Measurements from ENCODE around the gene C2CD4C. TPM values are rescaled to one million over a fixed set of nuclear protein-coding genes. Genes with fewer than 3 reads are reported as not detected.

Gene C2CD4C
- total RNA-seq, 1 donor from 2014 or later, result 6.7 TPM

DNA sequence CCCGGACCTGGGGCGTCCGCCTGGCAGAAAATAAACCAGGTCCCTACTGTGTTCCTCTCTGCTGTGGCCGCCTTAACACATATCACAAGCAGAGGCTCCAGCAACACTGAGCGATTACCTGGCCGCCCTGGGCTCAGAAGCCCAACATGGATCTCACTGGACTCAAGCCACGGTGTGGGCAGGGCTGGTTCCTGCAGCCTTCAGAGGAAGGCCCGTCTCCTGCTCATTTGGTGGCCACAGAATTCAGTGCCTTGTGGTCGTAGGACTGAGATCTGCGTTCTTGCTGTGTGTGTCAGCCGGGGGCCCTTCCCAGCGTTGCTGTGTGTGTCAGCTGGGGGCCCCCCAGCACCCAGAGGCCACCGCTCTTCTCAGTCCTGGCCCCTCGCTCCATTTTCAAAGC, 30.2 kb downstream of the C2CD4C start:
- no peaks in the 10 kb centered on the region for H3K36me3 Mint-ChIP-seq (ENCODE audit: low read depth)
- peaks cover 5% of the 10 kb centered on the region for H3K4me1 Mint-ChIP-seq
- peaks cover 2% of the 10 kb centered on the region for H3K27me3 Mint-ChIP-seq (ENCODE audit: low read depth)
- TF ChIP-seq, protein P1, sequence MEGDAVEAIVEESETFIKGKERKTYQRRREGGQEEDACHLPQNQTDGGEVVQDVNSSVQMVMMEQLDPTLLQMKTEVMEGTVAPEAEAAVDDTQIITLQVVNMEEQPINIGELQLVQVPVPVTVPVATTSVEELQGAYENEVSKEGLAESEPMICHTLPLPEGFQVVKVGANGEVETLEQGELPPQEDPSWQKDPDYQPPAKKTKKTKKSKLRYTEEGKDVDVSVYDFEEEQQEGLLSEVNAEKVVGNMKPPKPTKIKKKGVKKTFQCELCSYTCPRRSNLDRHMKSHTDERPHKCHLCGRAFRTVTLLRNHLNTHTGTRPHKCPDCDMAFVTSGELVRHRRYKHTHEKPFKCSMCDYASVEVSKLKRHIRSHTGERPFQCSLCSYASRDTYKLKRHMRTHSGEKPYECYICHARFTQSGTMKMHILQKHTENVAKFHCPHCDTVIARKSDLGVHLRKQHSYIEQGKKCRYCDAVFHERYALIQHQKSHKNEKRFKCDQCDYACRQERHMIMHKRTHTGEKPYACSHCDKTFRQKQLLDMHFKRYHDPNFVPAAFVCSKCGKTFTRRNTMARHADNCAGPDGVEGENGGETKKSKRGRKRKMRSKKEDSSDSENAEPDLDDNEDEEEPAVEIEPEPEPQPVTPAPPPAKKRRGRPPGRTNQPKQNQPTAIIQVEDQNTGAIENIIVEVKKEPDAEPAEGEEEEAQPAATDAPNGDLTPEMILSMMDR (conservative IDR thresholded peaks at IDR 0.05), result no peak
- peaks cover 3% of the 10 kb centered on the region for H3K9me3 Mint-ChIP-seq
- H3K27ac Mint-ChIP-seq (ENCODE audit: unreplicated experiment), result no peak overlapping the region
- H3K4me3 Mint-ChIP-seq, result no peak overlapping the region
- no peak for DNase-seq (ENCODE audit: low read depth, low spot score)

DNA sequence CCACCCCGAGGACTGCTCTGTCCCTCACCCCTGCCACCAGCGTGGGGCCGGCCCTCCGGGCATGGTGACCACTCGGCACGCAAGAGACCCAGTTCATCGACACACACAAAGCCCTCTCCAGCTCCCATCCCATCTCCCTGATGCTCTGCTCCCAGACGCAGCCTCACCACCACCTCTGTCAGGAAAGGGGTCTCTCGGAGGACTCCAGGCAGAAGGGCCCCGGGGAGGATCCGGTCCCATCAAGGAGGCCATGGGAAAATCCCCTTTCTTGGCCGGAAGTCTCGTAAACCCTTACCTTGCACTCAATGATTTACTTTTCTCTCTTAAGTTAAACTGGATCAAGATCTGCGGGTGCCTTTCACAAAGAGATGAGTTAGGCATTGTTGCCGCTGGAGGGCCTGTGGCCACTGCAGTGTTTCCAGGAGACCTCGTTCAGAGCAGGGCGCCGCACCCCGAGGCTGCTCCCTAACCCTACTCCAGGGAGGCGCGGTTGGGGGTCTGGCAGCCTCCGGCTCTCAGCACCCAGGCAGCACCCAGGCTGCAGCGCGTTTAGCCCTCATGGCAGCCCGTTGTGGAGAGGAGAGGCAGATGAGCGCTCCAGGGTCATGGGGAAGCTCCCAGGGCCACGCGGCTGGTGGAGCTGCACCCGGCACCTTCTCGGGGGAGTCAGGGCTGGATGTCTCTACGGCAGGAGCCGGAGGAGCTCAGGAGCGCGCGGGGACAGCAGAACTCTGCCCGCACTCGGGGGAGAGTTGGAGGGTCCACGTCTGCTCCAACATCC, 31.0 kb downstream of the C2CD4C start:
- TF ChIP-seq, protein P1 (conservative IDR thresholded peaks at IDR 0.05), result no peak
- Mint-ChIP-seq H3K27ac (ENCODE audit: unreplicated experiment) (no peak overlapping the region), H3K4me3 (no peak overlapping the region), H3K4me1 (no peaks in the 10 kb centered on the region), H3K9me3 (no peaks in the 10 kb centered on the region), H3K36me3 (ENCODE audit: low read depth) (no peaks in the 10 kb centered on the region), H3K27me3 (ENCODE audit: low read depth) (peaks cover 2% of the 10 kb centered on the region)
- DNase-seq (ENCODE audit: low read depth, low spot score), result no peak

DNA sequence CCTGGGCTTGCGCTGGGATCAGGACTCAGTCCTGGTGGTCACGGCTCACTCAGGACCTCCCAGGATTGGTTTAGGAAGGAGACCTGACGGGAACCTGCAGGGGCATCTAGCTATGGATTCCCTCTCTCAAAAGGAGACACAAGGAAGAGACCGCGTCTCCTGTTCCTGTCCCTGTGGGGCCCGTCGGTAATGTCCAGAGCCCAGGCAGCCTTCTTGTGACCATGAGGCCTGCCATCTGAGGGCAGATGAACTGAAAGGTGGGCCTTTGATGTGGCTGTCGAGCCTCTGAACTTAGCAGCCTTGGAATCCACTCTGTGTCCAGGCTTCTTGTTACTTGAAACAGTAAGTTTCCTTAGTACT, 32.9 kb downstream of the C2CD4C start:
- Mint-ChIP-seq H3K4me3 (no peak overlapping the region), H3K27me3 (ENCODE audit: low read depth) (peaks cover 8% of the 10 kb centered on the region), H3K36me3 (ENCODE audit: low read depth) (no peaks in the 10 kb centered on the region), H3K4me1 (peaks cover 9% of the 10 kb centered on the region), H3K9me3 (no peaks in the 10 kb centered on the region), H3K27ac (ENCODE audit: unreplicated experiment) (no peak overlapping the region)
- DNase-seq (ENCODE audit: low read depth, low spot score), result no peak
- TF ChIP-seq, protein P1 (conservative IDR thresholded peaks at IDR 0.05), result no peak

DNA sequence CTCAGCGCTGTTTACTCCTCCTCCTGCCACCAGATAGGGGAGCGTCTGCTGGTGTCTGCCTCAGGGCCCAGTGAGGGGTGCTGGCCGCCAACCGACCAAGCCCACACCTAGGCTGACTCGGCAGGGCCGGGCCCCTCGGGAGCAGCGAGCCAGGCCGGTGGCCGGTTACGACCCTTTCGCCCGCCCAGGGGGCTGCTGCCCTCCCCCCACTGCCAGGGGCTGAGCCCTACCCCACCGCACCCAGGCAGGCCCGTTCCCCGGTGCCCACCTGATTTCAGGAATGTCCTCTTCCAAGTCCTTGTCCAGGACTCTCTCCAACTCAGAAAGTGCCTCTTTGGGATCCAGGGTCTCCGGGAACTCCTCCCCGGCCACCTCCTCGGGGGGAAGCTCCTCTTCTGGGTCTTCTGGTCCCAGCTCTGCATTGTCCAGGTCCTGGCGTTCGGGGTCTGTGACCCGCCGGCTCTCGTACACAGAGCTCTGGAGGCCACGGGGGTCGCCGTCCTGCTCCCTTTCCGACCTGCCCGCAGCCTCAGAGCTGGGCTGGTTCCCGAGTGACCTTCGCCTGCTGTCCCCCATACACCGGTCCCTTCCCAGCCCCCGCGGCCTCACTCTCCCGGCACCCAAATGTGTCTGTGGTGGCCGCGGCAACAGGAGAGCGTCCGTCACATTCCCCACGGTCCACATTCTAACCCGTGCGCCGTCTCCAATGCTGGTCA, 33.4 kb downstream of the C2CD4C start:
- TF ChIP-seq, protein P1 (conservative IDR thresholded peaks at IDR 0.05), result no peak
- H3K27ac Mint-ChIP-seq (ENCODE audit: unreplicated experiment), result no peak overlapping the region
- no peaks in the 10 kb centered on the region for H3K36me3 Mint-ChIP-seq (ENCODE audit: low read depth)
- peaks cover 8% of the 10 kb centered on the region for H3K27me3 Mint-ChIP-seq (ENCODE audit: low read depth)
- no peak for DNase-seq (ENCODE audit: low read depth, low spot score)
- no peaks in the 10 kb centered on the region for H3K9me3 Mint-ChIP-seq
- H3K4me3 Mint-ChIP-seq, result no peak overlapping the region
- H3K4me1 Mint-ChIP-seq, result peaks cover 13% of the 10 kb centered on the region

DNA sequence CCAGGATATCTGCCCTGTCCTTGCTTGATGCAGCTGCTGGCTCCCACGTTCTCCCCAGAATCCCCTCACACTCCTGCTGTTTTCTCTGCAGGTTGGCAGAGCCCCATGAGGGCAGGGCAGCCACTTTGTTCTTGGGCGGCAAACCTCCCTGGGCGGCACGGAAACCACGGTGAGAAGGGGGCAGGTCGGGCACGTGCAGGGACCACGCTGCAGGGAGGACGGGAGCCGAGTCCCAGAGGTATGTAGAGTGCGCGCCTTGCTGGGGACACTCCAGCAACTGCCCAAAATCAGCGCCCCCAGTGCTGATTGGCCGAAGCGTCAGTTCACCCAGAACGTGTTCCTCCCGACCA, 34.1 kb downstream of the C2CD4C start:
- no peaks in the 10 kb centered on the region for H3K9me3 Mint-ChIP-seq
- H3K27me3 Mint-ChIP-seq (ENCODE audit: low read depth), result peaks cover 8% of the 10 kb centered on the region
- H3K36me3 Mint-ChIP-seq (ENCODE audit: low read depth), result no peaks in the 10 kb centered on the region
- TF ChIP-seq, protein P1 (conservative IDR thresholded peaks at IDR 0.05), result no peak
- peaks cover 13% of the 10 kb centered on the region for H3K4me1 Mint-ChIP-seq
- H3K27ac Mint-ChIP-seq (ENCODE audit: unreplicated experiment), result no peak overlapping the region
- DNase-seq (ENCODE audit: low read depth, low spot score), result no peak
- H3K4me3 Mint-ChIP-seq, result no peak overlapping the region
